Endothelial cell of umbilical vein (primary cell): ENCODE data around the gene SKIDA1. TPM values are rescaled to one million over a fixed set of nuclear protein-coding genes. Genes with fewer than 3 reads are reported as not detected.

ENCODE experiments used
- BruUV-seq: library from RNA; stranded (reverse); fragments of 400-500 nt; replicated peaks from 2 replicates; lab custom pipeline; 2021; lab: Mats Ljungman, UMichigan
- CTCF ChIA-PET: fragments of 300-600, 350-600 bp; sonication (Branson Sonifier 250); formaldehyde crosslinking; loops from one replicate; lab custom pipeline; 2021; ENCODE audit warnings: antibody characterized with exemption, inconsistent platforms; lab: Charles Lee
- POLR2A ChIA-PET: fragments of 300-600, 350-600 bp; sonication (Branson Sonifier 250); formaldehyde crosslinking; loops from one replicate; lab custom pipeline; 2021; ENCODE audit warnings: antibody characterized with exemption, inconsistent platforms; lab: Charles Lee
- DNase-seq: peaks from one replicate; pipeline ENCODE4 v3.0.0-alpha.2; 2011; ENCODE audit warnings: low read depth, low spot score
- FAIRE-seq: peaks from 2 replicates; lab custom pipeline; 2011; peaks lifted over from hg19 to GRCh38; lab: Jason Lieb, UNC
- H2AFZ ChIP-seq: 2 replicates; pipeline ENCODE4 v1.6.0; 2012; ENCODE audit warnings: low read depth, low read length, control low read depth, inconsistent platforms
- H3K27ac ChIP-seq: 2 replicates; pipeline ENCODE4 v1.5.1; 2011; ENCODE audit warnings: low read depth, mild to moderate bottlenecking, control low read depth, low read length, moderate library complexity; ENCODE audit not compliant: insufficient read depth
- H3K27me3 ChIP-seq, 2 experiments: 2 replicates each; pipeline versions ENCODE4 v1.6.0 to v1.6.1; 2011; ENCODE audit warnings: low read length in 2 of 2, mixed read lengths in 1 of 2; ENCODE audit not compliant: control insufficient read depth in 2 of 2, insufficient read depth in 2 of 2
- H3K36me3 ChIP-seq, 2 experiments: 2 replicates in 1 of 2; 3 replicates in 1 of 2; pipeline ENCODE4 v1.5.1; 2011; ENCODE audit warnings: low read length in 2 of 2, mild to moderate bottlenecking in 1 of 2, moderate library complexity in 1 of 2; ENCODE audit not compliant: control insufficient read depth in 2 of 2, insufficient read depth in 2 of 2; ENCODE audit errors: extremely low read depth in 1 of 2
- H3K4me1 ChIP-seq: 3 replicates; pipeline ENCODE4 v1.5.1; 2011; ENCODE audit warnings: mild to moderate bottlenecking, low read length; ENCODE audit not compliant: control insufficient read depth, insufficient read depth; ENCODE audit errors: extremely low read depth
- H3K4me2 ChIP-seq: 2 replicates; pipeline ENCODE4 v1.6.1; 2011; ENCODE audit warnings: low read length, control low read depth, mixed read lengths; ENCODE audit not compliant: insufficient read depth
- H3K4me3 ChIP-seq, 3 experiments: fragments of 200-600 bp in 1 of 3; sonication (generic), shearing (Covaris generic) in 1 of 3; replicated peaks in 1 of 3; 2 replicates each; pipeline ENCODE4 v1.5.1; 2011 to 2016; ENCODE audit warnings: control low read depth in 3 of 3, low read length in 3 of 3, mild to moderate bottlenecking in 2 of 3, inconsistent platforms in 1 of 3, low read depth in 1 of 3, moderate library complexity in 1 of 3; ENCODE audit not compliant: insufficient read depth in 1 of 3
- H3K79me2 ChIP-seq: 2 replicates; pipeline ENCODE4 v1.6.0; 2012; ENCODE audit warnings: low read length, inconsistent platforms; ENCODE audit not compliant: control insufficient read depth, insufficient read depth
- H3K9ac ChIP-seq: replicated peaks from 2 replicates; pipeline ENCODE3; 2011; ENCODE audit warnings: low read length, control low read depth; ENCODE audit not compliant: insufficient read depth; ENCODE audit errors: extremely low read depth
- H3K9me1 ChIP-seq: replicated peaks from 3 replicates; pipeline ENCODE4 v1.6.0; 2011; ENCODE audit warnings: mild to moderate bottlenecking, low read length; ENCODE audit not compliant: control insufficient read depth, insufficient read depth; ENCODE audit errors: extremely low read depth
- H3K9me3 ChIP-seq: replicated peaks from 2 replicates; pipeline ENCODE4 v1.5.1; 2012; ENCODE audit warnings: low read length, inconsistent platforms; ENCODE audit not compliant: control insufficient read depth, insufficient read depth
- H4K20me1 ChIP-seq: replicated peaks from 2 replicates; pipeline ENCODE3; 2011; ENCODE audit warnings: mild to moderate bottlenecking, low read length; ENCODE audit not compliant: control insufficient read depth, insufficient read depth; ENCODE audit errors: extremely low read depth
- CTCF ChIP-seq, 2 donors: IDR thresholded peaks; 1 replicate in 1 of 2; 2 replicates in 1 of 2; pipeline ENCODE4 v1.5.1; 2011; ENCODE audit warnings: low read length in 2 of 2, mild to moderate bottlenecking in 2 of 2, moderate library complexity in 2 of 2, control low read depth in 1 of 2, inconsistent platforms in 1 of 2, low read depth in 1 of 2; ENCODE audit not compliant: insufficient read depth in 1 of 2; ENCODE audit errors: extremely low read depth in 1 of 2
- EZH2 ChIP-seq: IDR thresholded peaks from 2 replicates; pipeline ENCODE4 v1.6.1; 2012; ENCODE audit warnings: borderline replicate concordance, low read depth, mild to moderate bottlenecking, moderate library complexity, low read length, inconsistent platforms; ENCODE audit not compliant: severe bottlenecking
- FOS ChIP-seq: IDR thresholded peaks from 2 replicates; pipeline ENCODE4 v1.6.1; 2011; ENCODE audit warnings: mild to moderate bottlenecking, low read length, moderate library complexity, borderline replicate concordance; ENCODE audit not compliant: insufficient read depth
- GATA2 ChIP-seq: IDR thresholded peaks from 2 replicates; pipeline ENCODE4 v1.7.0; 2011; ENCODE audit warnings: low read depth, mild to moderate bottlenecking, moderate library complexity, mixed read lengths, low read length; ENCODE audit not compliant: insufficient read length, insufficient read depth
- JUN ChIP-seq: IDR thresholded peaks from 2 replicates; pipeline ENCODE4 v1.6.1; 2011; ENCODE audit warnings: borderline replicate concordance, low read depth; ENCODE audit not compliant: insufficient read length, insufficient read depth
- MAX ChIP-seq: IDR thresholded peaks from 2 replicates; pipeline ENCODE4 v1.6.1; 2011; ENCODE audit not compliant: insufficient read depth, insufficient read length
- MYC ChIP-seq: IDR thresholded peaks from one replicate; pipeline ENCODE4 v1.6.1; 2011; ENCODE audit warnings: mild to moderate bottlenecking, low read depth, low read length
- POLR2A ChIP-seq: IDR thresholded peaks from 2 replicates; pipeline ENCODE4 v1.6.1; 2012; ENCODE audit warnings: low read depth, mild to moderate bottlenecking, control low read depth, low read length
- POLR2AphosphoS5 ChIP-seq: IDR thresholded peaks from 2 replicates; pipeline ENCODE4 v1.6.1; 2012; ENCODE audit warnings: low read depth, mild to moderate bottlenecking, control low read depth, low read length, moderate library complexity; ENCODE audit not compliant: insufficient read depth
- dilution Hi-C: fragments of 300-500 bp; cut with MboI; formaldehyde crosslinking; loops from one replicate; pipeline ENCODE4 v1.15.0; 2019; ENCODE audit warnings: low sequenced_read_pairs; ENCODE audit not compliant: extremely low pct_ligation_motif_present
- intact Hi-C: fragments of 100-400 bp; cut with micrococcal nuclease; formaldehyde crosslinking; loops from one replicate; pipeline ENCODE4 v1.10.0; 2022
- polyA plus RNA-seq, 4 experiments: library from polyadenylated mRNA; depleted of rRNA in 3 of 4; stranded (reverse) in 3 of 4; unstranded in 1 of 4; fragments of >200 nt; gene quantifications; 2 replicates each; pipeline versions ENCODE4 v1.2.1 to v1.2.3, GENCODE V29; 2011 to 2012; ENCODE audit warnings: missing spikeins in 1 of 4
- total RNA-seq: library from RNA; stranded (reverse); gene quantifications from 2 replicates; pipeline ENCODE4 v1.2.3, GENCODE V29; 2021

The SKIDA1 gene
- total and polyA plus RNA-seq, 2 donors (not counting 3 experiments of a cell fraction or from before 2014, with no cell fraction given) = 0.21 to 0.71 TPM

DNA sequence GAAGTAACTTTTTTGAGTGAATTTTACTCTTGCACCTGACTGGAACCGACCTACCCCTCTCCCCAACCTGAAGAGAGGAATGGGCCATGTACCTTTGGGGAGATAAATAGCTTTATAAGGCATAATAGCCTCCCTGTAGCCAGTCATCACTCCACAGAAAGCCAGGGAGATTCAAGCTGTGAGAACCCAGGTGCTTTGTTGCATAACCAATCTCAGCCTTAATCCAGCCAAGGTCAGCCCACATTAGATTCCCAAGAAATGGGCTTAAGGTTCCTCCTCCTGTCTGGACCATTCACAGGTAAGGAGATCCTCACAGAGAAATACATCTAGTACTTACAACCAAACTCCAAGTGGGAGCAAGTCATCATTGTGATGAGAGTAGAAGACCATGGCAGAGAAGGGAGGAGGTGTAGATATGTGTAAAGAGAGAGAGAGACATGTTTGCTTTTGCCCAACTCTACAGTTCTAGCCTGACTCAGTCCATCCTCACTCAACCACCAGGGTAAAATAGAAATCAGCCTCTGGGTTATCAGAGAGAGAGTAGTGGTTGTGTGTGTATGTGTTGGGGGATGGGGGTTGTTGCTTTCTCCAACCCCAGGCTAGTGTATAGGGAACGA is 23.6 kb downstream of the SKIDA1 start:
- no peak overlapping the region for H2AFZ ChIP-seq
- peaks cover 5% of the 10 kb centered on the region for H3K4me1 ChIP-seq
- H3K4me2 ChIP-seq = no peak overlapping the region
- no peak for DNase-seq
- TF ChIP-seq MAX (no peak), POLR2AphosphoS5 (no peak), GATA2 (no peak), CTCF (IDR thresholded peaks at IDR 0.05; ENCODE audit: extremely low read depth in 1 of 2, insufficient read depth in 1 of 2, low read depth in 1 of 2, low read length in 2 of 2) (no peak), MYC (no peak), FOS (no peak), JUN (no peak), POLR2A (no peak), EZH2 (no peak)
- ChIA-PET CTCF (interaction anchor here (0.5 to 0.6 kb wide), 2 partner anchors 25 to 231 kb away, joined by 3 read pairs; no protein-coding TSS in a partner anchor), POLR2A (no interaction called here)
- H4K20me1 ChIP-seq = no peaks in the 10 kb centered on the region
- H3K27ac ChIP-seq = no peak overlapping the region
- no peak overlapping the region for H3K4me3 ChIP-seq
- H3K9me1 ChIP-seq = no peaks in the 10 kb centered on the region
- dilution Hi-C loops (no loop called here), intact Hi-C loops (no loop called here)
- no TSS peak for BruUV-seq
- H3K36me3 ChIP-seq = no peaks in the 10 kb centered on the region
- H3K27me3 ChIP-seq = peaks cover 20 to 36% of the 10 kb centered on the region in 2 experiments
- H3K79me2 ChIP-seq = no peaks in the 10 kb centered on the region
- H3K9ac ChIP-seq = no peak overlapping the region
- no peak for FAIRE-seq
- no peaks in the 10 kb centered on the region for H3K9me3 ChIP-seq
